Measurements from ENCODE around the gene ENPP6.

- no peak for TF ChIP-seq CHD2 (IDR thresholded peaks at IDR 0.05; ENCODE audit: low read length, partially characterized antibody)
- TF ChIP-seq CTCF (IDR thresholded peaks at IDR 0.05) = no peak
- TF ChIP-seq POLR2A (IDR thresholded peaks at IDR 0.05; ENCODE audit: low read length) = no peak
- no peak for TF ChIP-seq EHMT2 (IDR thresholded peaks at IDR 0.05; ENCODE audit: low read depth)
- TF ChIP-seq RAD21 (conservative IDR thresholded peaks at IDR 0.05 in 1 of 2, IDR thresholded peaks at IDR 0.05 in 1 of 2) = no peak
Measured at GRCh38 chr4:184067931-184068554, 149.6 kb downstream of the ENPP6 start.
